GM08714 (cell line): ENCODE results near the gene ROBO2.

Experiments
- H3K4me3 ChIP-seq: fragments of 200-500 bp; sonication (Bioruptor generic); 2 replicates; pipeline ENCODE4 v1.5.1; 2014; ENCODE audit warnings: mild to moderate bottlenecking, low read length, inconsistent platforms
- ZNF274 ChIP-seq: IDR thresholded peaks from 2 replicates; pipeline ENCODE4 v1.6.1; 2012; ENCODE audit warnings: mild to moderate bottlenecking, low read depth, low read length

ROBO2 gene

DNA sequence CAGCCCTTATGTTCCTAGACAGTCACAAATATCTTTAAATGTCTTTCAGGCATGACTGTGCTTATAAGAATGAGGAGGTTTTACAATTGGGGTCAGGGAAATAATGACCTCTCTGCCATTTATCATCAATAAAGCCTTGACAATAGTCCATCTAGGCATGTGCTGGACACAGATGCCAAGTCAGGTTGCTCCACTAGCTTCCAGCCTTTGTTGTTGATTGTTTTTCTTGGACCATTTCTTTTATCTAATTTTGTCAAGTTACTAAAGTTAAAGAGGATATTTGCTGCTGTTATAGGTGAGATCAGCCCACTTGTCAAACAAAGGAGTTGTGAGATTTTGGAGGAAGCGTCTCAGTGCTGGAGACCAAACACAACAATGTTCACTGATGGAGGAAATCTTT lies 628.0 kb downstream of the ROBO2 start:
- no peak overlapping the region for H3K4me3 ChIP-seq
- no peak for TF ChIP-seq ZNF274

DNA sequence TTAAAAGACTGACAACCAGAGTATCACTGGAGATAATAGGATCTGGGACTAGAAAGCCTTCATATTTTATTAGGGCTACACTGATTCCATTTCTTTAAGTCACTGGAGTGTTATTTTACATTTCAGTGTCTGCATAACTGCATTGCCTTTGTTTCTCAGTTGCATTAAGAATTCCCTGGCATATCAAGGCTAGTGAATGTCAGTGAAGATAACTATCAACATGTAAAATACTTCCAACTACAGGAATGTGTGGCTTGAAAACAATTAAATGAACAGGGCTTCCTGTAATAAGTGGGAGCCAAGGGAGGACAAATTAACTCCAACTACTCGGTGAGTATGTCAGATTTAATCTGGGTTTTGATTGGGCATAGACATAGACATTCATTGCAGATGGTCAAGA lies 628.5 kb downstream of the ROBO2 start:
- no peak overlapping the region for H3K4me3 ChIP-seq
- TF ChIP-seq ZNF274, result no peak

- no peak for TF ChIP-seq ZNF274
- H3K4me3 ChIP-seq, result no peak overlapping the region
Observed at GRCh38 chr3:77672016-77672415, 632.1 kb downstream of the ROBO2 start.

DNA sequence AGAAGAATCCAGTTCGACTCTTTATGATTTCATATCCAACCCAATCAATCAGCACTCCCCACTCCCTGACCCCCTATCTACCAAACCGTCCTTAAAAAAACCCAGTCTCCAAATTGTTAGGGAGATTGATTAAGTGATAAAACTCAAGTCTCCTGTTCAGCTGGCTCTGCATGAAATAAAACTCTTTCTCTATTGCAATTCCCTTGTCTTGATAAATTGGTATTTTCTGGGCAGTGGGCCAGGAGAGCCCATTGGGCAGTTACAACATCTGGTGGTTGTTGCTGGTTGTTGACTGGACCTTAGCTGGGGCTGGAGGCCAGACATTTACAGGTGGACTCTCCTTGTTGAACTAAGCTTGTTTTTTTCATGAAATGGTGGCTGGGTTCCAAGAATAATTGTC lies 642.3 kb downstream of the ROBO2 start:
- no peak for TF ChIP-seq ZNF274

DNA sequence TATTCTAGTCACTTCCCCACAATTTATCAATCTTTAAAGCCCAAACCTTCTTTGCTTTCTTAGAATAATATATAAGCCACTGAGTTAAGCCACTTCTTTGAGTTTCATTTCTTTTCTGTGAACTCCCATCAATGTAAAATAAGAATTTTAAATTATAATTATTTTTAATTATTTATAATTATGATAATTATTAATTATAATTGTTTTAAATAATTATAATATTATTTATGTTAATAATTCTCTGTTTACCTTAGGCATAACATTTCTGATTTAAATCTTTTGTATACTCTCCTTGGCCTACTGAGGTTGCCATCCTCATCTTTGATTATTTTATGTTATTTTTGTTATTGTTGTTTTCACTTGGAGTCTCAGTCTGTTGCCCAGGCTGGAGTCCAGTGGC lies 644.2 kb downstream of the ROBO2 start:
- no peak for TF ChIP-seq ZNF274
- H3K4me3 ChIP-seq, result no peak overlapping the region

More for the DNA sequence above, 642.3 kb downstream of the ROBO2 start:
- no peak overlapping the region for H3K4me3 ChIP-seq

DNA sequence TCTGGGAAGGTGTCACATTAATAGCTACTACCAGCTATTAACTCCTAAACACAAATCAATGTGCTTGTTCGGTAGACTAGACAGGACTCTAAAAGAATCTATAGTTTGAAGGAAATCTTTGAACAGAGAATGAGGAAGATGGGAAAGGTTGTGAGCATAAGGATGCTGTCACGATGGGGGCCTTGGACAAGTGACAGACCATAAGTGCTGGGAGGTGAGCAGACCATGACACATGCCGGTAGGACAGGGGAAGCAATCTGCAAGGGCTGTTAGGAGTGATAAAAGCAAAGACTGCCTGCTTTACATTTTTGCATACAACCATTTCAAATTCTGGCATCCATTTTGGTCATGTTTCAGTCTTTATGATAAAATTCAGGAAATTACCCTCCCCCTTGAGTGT lies 645.8 kb downstream of the ROBO2 start:
- TF ChIP-seq ZNF274, result no peak

GRCh38 chr3:77686560-77686959 lies 646.7 kb downstream of the ROBO2 start:
- no peak for TF ChIP-seq ZNF274
- no peak overlapping the region for H3K4me3 ChIP-seq

More for the DNA sequence above, 645.8 kb downstream of the ROBO2 start:
- no peak overlapping the region for H3K4me3 ChIP-seq

- no peak for TF ChIP-seq ZNF274
- H3K4me3 ChIP-seq, result no peak overlapping the region
Observed at GRCh38 chr3:77687545-77687944, 647.6 kb downstream of the ROBO2 start.

DNA sequence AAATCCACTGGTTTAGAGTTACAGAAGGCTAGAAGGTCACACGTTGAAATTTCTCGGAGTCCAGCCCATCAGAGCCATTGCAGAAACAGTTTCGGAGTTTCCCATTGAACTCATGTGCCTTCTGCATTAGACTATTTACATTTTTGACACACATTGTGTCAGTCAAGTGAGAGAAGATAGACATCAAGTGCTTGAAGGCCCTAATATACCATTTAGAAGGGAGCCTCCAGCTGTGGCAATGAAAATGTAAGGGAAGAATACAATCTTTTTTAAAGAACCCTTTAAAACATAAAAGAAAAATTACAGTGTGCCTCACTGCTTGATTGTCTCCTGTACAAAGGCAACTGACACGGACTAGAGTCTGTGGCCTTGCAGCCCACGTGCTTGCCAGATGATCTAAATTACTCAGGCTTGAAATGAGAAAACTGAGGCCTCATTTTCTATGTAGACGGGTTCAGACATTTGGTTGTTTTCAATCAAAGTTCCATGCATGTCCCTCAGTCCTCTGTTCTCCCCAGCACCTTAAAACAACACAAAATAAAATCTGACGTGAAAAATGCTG lies 650.5 kb downstream of the ROBO2 start:
- H3K4me3 ChIP-seq, result no peak overlapping the region
- no peak for TF ChIP-seq ZNF274

DNA sequence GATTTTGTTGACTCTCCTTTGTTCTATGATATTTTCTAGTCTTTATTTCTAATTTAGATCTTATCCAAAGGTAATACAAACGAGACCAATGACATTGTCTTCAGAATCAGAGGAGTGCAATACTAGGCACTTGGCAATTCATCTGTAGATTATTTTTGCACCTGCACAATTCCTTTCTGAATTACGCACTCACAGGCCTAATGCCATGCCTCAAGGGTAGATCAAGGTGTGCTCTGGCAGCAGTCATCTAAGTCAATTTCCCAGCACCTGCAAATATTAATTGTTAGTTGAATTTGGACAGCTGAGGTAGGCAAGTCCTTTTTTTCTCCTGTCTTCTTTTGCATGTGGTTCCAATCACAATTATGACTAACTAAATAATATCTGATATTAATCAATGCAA lies 653.2 kb downstream of the ROBO2 start:
- H3K4me3 ChIP-seq, result no peak overlapping the region
- TF ChIP-seq ZNF274, result no peak

GRCh38 chr3:77699125-77699691 lies 659.3 kb downstream of the ROBO2 start:
- no peak for TF ChIP-seq ZNF274

More at GRCh38 chr3:77699125-77699691, 659.3 kb downstream of the ROBO2 start:
- no peak overlapping the region for H3K4me3 ChIP-seq
